ENCODE measurements around the gene ABHD3.

Gene ABHD3

GRCh38 chr18:21672521-21673267, 31.9 kb downstream of the ABHD3 start:
- Histone ChIP-seq H3K27ac (no peak overlapping the region), H3K36me3 (ENCODE audit: insufficient read depth, low read length) (no peaks in the 10 kb centered on the region), H3K9me3 (ENCODE audit: low read depth, low read length) (no peaks in the 10 kb centered on the region), H3K4me3 (no peak overlapping the region), H3K9ac (ENCODE audit: insufficient read length) (no peak overlapping the region)
- TF ChIP-seq POLR2AphosphoS5 (IDR thresholded peaks at IDR 0.05; ENCODE audit: borderline replicate concordance, low read depth, low read length), result no peak
- no peak for DNase-seq (ENCODE audit: low read depth, low spot score)

GRCh38 chr18:21669736-21670285, 34.8 kb downstream of the ABHD3 start:
- no peak for DNase-seq (ENCODE audit: low read depth, low spot score)
- Histone ChIP-seq H3K9me3 (ENCODE audit: low read depth, low read length) (no peaks in the 10 kb centered on the region), H3K9ac (ENCODE audit: insufficient read length) (no peak overlapping the region), H3K36me3 (ENCODE audit: insufficient read depth, low read length) (no peaks in the 10 kb centered on the region), H3K4me3 (no peak overlapping the region), H3K27ac (0 out of 2 replicates have a peak overlapping the region, but pooled peaks have one; percentile 28)
- TF ChIP-seq FOXP2 (optimal IDR thresholded peaks at IDR 0.05; ENCODE audit: control extremely low read depth, extremely low read length, insufficient read depth) (no peak), POLR2AphosphoS5 (IDR thresholded peaks at IDR 0.05; ENCODE audit: borderline replicate concordance, low read depth, low read length) (no peak), EZH2 (IDR thresholded peaks at IDR 0.05) (no peak)

- Histone ChIP-seq H3K4me3 (no peak overlapping the region), H3K27ac (no peak overlapping the region), H3K36me3 (ENCODE audit: insufficient read depth, low read length) (peaks cover 4% of the 10 kb centered on the region), H3K9ac (ENCODE audit: insufficient read length) (no peak overlapping the region), H3K9me3 (ENCODE audit: low read depth, low read length) (no peaks in the 10 kb centered on the region)
- TF ChIP-seq POLR2AphosphoS5 (IDR thresholded peaks at IDR 0.05; ENCODE audit: borderline replicate concordance, low read depth, low read length) (no peak), FOXP2 (optimal IDR thresholded peaks at IDR 0.05; ENCODE audit: control extremely low read depth, extremely low read length, insufficient read depth) (no peak), EZH2 (IDR thresholded peaks at IDR 0.05) (no peak)
- DNase-seq (ENCODE audit: low read depth, low spot score), result no peak
These were observed 40.5 kb downstream of the ABHD3 start for GRCh38 chr18:21664069-21664468.

- TF ChIP-seq FOXP2 (optimal IDR thresholded peaks at IDR 0.05; ENCODE audit: control extremely low read depth, extremely low read length, insufficient read depth) (no peak), EZH2 (IDR thresholded peaks at IDR 0.05) (no peak), POLR2AphosphoS5 (IDR thresholded peaks at IDR 0.05; ENCODE audit: borderline replicate concordance, low read depth, low read length) (no peak)
- no peak overlapping the region for H3K9ac ChIP-seq (ENCODE audit: insufficient read length)
- H3K4me3 ChIP-seq, result no peak overlapping the region
- no peak overlapping the region for H3K27ac ChIP-seq
- DNase-seq (ENCODE audit: low read depth, low spot score), result no peak
- peaks cover 4% of the 10 kb centered on the region for H3K36me3 ChIP-seq (ENCODE audit: insufficient read depth, low read length)
- H3K9me3 ChIP-seq (ENCODE audit: low read depth, low read length), result no peaks in the 10 kb centered on the region
These were observed 41.0 kb downstream of the ABHD3 start for GRCh38 chr18:21663578-21663977.

GRCh38 chr18:21662581-21662980, 42.0 kb downstream of the ABHD3 start:
- TF ChIP-seq POLR2AphosphoS5 (IDR thresholded peaks at IDR 0.05; ENCODE audit: borderline replicate concordance, low read depth, low read length) (no peak), EZH2 (IDR thresholded peaks at IDR 0.05) (no peak), FOXP2 (optimal IDR thresholded peaks at IDR 0.05; ENCODE audit: control extremely low read depth, extremely low read length, insufficient read depth) (no peak)
- no peaks in the 10 kb centered on the region for H3K9me3 ChIP-seq (ENCODE audit: low read depth, low read length)
- peaks cover 4% of the 10 kb centered on the region for H3K36me3 ChIP-seq (ENCODE audit: insufficient read depth, low read length)
- DNase-seq (ENCODE audit: low read depth, low spot score), result no peak
- no peak overlapping the region for H3K9ac ChIP-seq (ENCODE audit: insufficient read length)
- H3K27ac ChIP-seq, result no peak overlapping the region
- H3K4me3 ChIP-seq, result no peak overlapping the region

- H3K4me3 ChIP-seq, result no peak overlapping the region
- H3K36me3 ChIP-seq (ENCODE audit: insufficient read depth, low read length), result peaks cover 7% of the 10 kb centered on the region
- H3K9me3 ChIP-seq (ENCODE audit: low read depth, low read length), result no peaks in the 10 kb centered on the region
- H3K9ac ChIP-seq (ENCODE audit: insufficient read length), result no peak overlapping the region
- no peak for DNase-seq (ENCODE audit: low read depth, low spot score)
- TF ChIP-seq POLR2AphosphoS5 (IDR thresholded peaks at IDR 0.05; ENCODE audit: borderline replicate concordance, low read depth, low read length), result no peak
- TF ChIP-seq FOXP2 (optimal IDR thresholded peaks at IDR 0.05; ENCODE audit: control extremely low read depth, extremely low read length, insufficient read depth), result no peak
- no peak for TF ChIP-seq EZH2 (IDR thresholded peaks at IDR 0.05)
- H3K27ac ChIP-seq, result no peak overlapping the region
These were observed 44.5 kb downstream of the ABHD3 start for GRCh38 chr18:21660078-21660477.

DNA sequence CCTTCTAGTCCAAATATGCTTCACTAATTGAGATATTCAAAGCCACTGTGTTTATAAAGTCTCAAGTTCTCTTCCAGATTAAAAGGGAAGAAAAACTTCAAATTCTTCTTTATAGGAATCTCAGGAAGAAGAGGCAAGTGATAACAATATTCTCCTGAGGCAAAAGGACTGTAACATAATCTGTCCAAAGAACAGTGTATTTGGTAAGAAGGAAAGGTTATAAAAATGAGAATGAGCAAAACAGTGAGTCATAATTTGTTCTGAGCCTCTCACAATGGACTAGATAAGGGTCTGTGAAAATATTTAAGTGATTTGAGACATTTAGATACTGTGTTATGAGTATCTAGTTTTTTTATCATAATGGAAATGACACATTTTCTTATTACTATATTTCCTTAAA, 48.2 kb downstream of the ABHD3 start:
- H3K27ac ChIP-seq, result no peak overlapping the region
- H3K9ac ChIP-seq (ENCODE audit: insufficient read length), result no peak overlapping the region
- H3K36me3 ChIP-seq (ENCODE audit: insufficient read depth, low read length), result peaks cover 10% of the 10 kb centered on the region
- TF ChIP-seq EZH2 (IDR thresholded peaks at IDR 0.05), result no peak
- no peak for TF ChIP-seq FOXP2 (optimal IDR thresholded peaks at IDR 0.05; ENCODE audit: control extremely low read depth, extremely low read length, insufficient read depth)
- TF ChIP-seq POLR2AphosphoS5 (IDR thresholded peaks at IDR 0.05; ENCODE audit: borderline replicate concordance, low read depth, low read length), result no peak
- no peak overlapping the region for H3K4me3 ChIP-seq
- no peak for DNase-seq (ENCODE audit: low read depth, low spot score)
- no peaks in the 10 kb centered on the region for H3K9me3 ChIP-seq (ENCODE audit: low read depth, low read length)

DNA sequence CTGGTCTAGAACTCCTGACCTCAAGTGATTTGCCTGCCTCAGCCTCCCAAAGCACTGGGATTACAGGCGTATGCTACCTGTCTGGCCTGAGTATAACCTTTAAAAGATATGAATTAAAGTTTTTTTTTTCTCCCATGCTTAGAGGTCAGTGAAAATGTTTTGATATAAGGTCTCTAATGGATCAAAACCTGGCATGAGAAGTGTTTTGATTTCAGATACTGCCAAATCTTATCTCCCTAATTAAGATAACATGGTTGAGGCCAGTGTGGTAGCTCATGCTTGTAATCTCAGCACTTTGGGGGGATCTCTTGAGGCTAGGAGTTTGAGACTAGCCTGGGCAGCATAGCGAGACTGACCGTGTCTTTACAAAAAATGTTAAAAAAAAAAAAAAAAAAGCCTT, 51.2 kb downstream of the ABHD3 start:
- Histone ChIP-seq H3K9me3 (ENCODE audit: low read depth, low read length) (no peaks in the 10 kb centered on the region), H3K36me3 (ENCODE audit: insufficient read depth, low read length) (peaks cover 16% of the 10 kb centered on the region), H3K27ac (no peak overlapping the region), H3K9ac (ENCODE audit: insufficient read length) (no peak overlapping the region), H3K4me3 (no peak overlapping the region)
- TF ChIP-seq FOXP2 (optimal IDR thresholded peaks at IDR 0.05; ENCODE audit: control extremely low read depth, extremely low read length, insufficient read depth), result no peak
- TF ChIP-seq EZH2 (IDR thresholded peaks at IDR 0.05), result no peak
- TF ChIP-seq POLR2AphosphoS5 (IDR thresholded peaks at IDR 0.05; ENCODE audit: borderline replicate concordance, low read depth, low read length), result no peak
- no peak for DNase-seq (ENCODE audit: low read depth, low spot score)
